ENCODE measurements around the gene TUBGCP2.

TUBGCP2 gene

DNA sequence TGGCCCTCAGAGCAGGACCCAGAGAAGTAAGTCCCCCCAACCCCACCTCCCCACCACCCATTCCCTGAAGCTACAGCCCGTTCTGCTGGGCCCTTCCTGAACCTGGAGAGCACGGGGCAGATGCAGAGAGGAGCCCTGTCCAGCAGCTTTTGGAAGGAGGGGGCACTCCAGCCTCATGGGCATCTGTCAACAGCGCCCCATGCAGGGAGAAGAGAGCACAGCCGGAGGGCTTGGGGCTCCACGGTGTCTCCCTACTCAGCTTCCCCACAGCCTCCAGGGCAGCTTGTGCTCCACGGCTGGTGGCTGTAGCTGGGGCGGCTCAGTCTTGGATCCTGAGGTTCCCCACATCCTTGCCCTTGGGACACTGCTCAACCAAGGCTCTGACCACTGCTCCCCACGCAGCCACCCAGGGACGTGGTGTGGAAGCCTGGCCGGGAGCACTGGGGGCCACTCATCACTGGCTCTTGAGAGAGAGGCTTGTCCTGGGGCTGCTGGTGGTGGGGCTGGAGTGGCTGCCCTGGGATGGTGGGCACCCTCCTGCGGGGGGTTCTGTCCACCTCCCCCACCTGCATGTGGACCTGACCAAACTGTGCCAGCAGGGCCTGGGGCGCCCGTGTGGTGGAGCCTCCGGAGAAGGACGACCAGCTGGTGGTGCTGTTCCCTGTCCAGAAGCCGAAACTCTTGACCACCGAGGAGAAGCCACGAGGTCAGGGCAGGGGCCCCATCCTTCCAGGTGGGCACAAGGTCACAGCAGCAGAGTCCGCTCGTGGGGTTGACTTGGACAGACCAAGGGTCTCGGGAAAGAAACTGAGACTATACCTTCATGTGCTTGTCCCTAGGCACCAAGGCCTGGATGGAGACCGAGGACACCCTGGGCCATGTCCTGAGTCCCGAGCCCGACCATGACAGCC, 43.0 kb upstream of the TUBGCP2 start:
- Histone ChIP-seq H3K9me3 (ENCODE audit: insufficient read depth, low read depth, low read length) (no peaks in the 10 kb centered on the region), H3K9ac (ENCODE audit: low read depth, low read length) (no peak overlapping the region), H3K27ac (ENCODE audit: low read length) (no peak overlapping the region), H3K27me3 (ENCODE audit: insufficient read depth, low read length) (no peaks in the 10 kb centered on the region), H3K4me3 (ENCODE audit: low read length) (no peak overlapping the region), H3K4me1 (ENCODE audit: insufficient read depth, low read length) (no peaks in the 10 kb centered on the region), H3K36me3 (ENCODE audit: insufficient read depth, low read depth, low read length) (no peaks in the 10 kb centered on the region)

- Histone ChIP-seq H3K9ac (ENCODE audit: low read depth, low read length) (no peak overlapping the region), H3K27ac (ENCODE audit: low read length) (no peak overlapping the region), H3K4me1 (ENCODE audit: insufficient read depth, low read length) (no peaks in the 10 kb centered on the region), H3K27me3 (ENCODE audit: insufficient read depth, low read length) (no peaks in the 10 kb centered on the region), H3K36me3 (ENCODE audit: insufficient read depth, low read depth, low read length) (no peaks in the 10 kb centered on the region), H3K4me3 (ENCODE audit: low read length) (no peak overlapping the region), H3K9me3 (ENCODE audit: insufficient read depth, low read depth, low read length) (no peaks in the 10 kb centered on the region)
Measured at GRCh38 chr10:133350950-133351329, 42.3 kb upstream of the TUBGCP2 start.

DNA sequence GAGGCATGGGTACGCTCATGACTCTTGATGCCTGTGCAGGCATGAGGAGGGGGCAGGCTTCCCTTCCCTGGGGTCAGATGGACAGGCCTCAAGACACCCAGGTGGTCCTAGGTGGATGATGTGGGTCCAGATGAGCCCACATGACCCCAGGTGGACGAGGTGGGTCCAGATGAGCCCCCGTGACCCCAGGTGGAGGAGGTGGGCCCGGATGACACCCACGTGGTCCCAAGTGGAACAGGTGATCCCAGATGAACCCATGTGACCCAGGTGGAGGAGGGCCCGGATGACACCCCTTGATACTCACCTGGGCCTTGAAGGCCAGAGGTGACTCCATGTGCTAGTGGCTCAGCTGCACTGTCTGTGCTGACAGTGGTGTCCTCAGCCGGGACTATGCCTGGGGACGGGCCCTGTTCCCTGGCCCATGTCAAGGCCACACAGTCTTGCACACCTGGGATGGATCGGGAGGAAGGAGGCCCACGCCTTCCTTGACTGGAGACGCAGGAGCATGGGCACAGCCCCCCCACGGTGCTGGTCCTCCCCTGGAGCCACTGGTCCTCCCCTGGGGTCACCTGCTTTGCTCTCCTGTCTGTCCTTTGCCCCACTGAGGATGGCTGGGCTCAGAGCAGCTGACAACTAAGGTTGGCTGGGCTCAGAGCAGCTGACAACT, 41.7 kb upstream of the TUBGCP2 start:
- H3K9me3 ChIP-seq (ENCODE audit: insufficient read depth, low read depth, low read length), result no peaks in the 10 kb centered on the region
- no peaks in the 10 kb centered on the region for H3K36me3 ChIP-seq (ENCODE audit: insufficient read depth, low read depth, low read length)
- no peak overlapping the region for H3K4me3 ChIP-seq (ENCODE audit: low read length)
- no peak overlapping the region for H3K27ac ChIP-seq (ENCODE audit: low read length)
- H3K9ac ChIP-seq (ENCODE audit: low read depth, low read length), result no peak overlapping the region
- no peaks in the 10 kb centered on the region for H3K4me1 ChIP-seq (ENCODE audit: insufficient read depth, low read length)
- no peaks in the 10 kb centered on the region for H3K27me3 ChIP-seq (ENCODE audit: insufficient read depth, low read length)

DNA sequence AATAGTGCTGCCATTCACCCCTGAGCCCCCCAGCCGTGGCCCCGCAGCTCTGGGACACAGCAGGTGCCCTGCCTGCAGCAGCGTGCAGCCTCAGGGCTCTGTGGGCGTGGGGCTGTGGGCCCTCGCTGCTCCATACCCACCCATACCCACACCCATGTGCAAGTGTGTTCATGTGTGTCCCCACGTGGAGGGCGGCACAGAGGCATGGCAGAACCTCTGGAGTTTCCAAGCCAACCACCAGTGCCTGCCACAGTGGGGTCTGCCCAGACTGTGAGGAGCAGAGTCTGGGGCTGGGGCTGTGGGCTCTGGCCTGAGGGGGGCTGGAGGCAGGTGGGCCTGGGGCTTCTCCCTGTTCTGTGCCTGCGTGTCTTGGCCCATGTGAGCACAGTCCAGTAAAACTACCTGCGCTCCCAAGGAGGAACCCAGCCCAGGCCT, 40.9 kb upstream of the TUBGCP2 start:
- H3K4me3 ChIP-seq (ENCODE audit: low read length), result no peak overlapping the region
- H3K27me3 ChIP-seq (ENCODE audit: insufficient read depth, low read length), result no peaks in the 10 kb centered on the region
- H3K4me1 ChIP-seq (ENCODE audit: insufficient read depth, low read length), result no peaks in the 10 kb centered on the region
- no peaks in the 10 kb centered on the region for H3K9me3 ChIP-seq (ENCODE audit: insufficient read depth, low read depth, low read length)
- H3K27ac ChIP-seq (ENCODE audit: low read length), result no peak overlapping the region
- no peaks in the 10 kb centered on the region for H3K36me3 ChIP-seq (ENCODE audit: insufficient read depth, low read depth, low read length)
- no peak overlapping the region for H3K9ac ChIP-seq (ENCODE audit: low read depth, low read length)

DNA sequence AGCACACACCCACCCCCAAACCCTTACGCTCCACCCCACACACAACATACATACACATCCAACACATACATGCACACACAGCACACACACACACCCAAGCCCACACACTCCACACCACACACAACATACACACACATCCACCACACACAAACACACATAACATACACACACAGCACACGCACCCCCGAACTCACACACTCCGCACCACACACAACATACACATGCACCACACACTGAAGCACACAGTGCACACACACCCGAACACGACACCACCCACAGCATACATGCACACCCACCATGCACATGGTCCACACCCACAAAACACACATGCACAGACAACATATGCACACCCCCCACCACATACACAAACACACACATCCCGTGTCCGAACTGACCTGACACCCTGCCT, 40.5 kb upstream of the TUBGCP2 start:
- H3K4me1 ChIP-seq (ENCODE audit: insufficient read depth, low read length), result no peaks in the 10 kb centered on the region
- H3K36me3 ChIP-seq (ENCODE audit: insufficient read depth, low read depth, low read length), result no peaks in the 10 kb centered on the region
- H3K27me3 ChIP-seq (ENCODE audit: insufficient read depth, low read length), result no peaks in the 10 kb centered on the region
- H3K9ac ChIP-seq (ENCODE audit: low read depth, low read length), result no peak overlapping the region
- no peaks in the 10 kb centered on the region for H3K9me3 ChIP-seq (ENCODE audit: insufficient read depth, low read depth, low read length)
- H3K4me3 ChIP-seq (ENCODE audit: low read length), result no peak overlapping the region
- H3K27ac ChIP-seq (ENCODE audit: low read length), result no peak overlapping the region

GRCh38 chr10:133347710-133348517, 39.2 kb upstream of the TUBGCP2 start:
- Histone ChIP-seq H3K4me1 (ENCODE audit: insufficient read depth, low read length) (no peaks in the 10 kb centered on the region), H3K36me3 (ENCODE audit: insufficient read depth, low read depth, low read length) (no peaks in the 10 kb centered on the region), H3K4me3 (ENCODE audit: low read length) (no peak overlapping the region), H3K9me3 (ENCODE audit: insufficient read depth, low read depth, low read length) (no peaks in the 10 kb centered on the region), H3K9ac (ENCODE audit: low read depth, low read length) (no peak overlapping the region), H3K27me3 (ENCODE audit: insufficient read depth, low read length) (peaks cover 6% of the 10 kb centered on the region; the same call in 1 of the 2 replicates), H3K27ac (ENCODE audit: low read length) (no peak overlapping the region)

DNA sequence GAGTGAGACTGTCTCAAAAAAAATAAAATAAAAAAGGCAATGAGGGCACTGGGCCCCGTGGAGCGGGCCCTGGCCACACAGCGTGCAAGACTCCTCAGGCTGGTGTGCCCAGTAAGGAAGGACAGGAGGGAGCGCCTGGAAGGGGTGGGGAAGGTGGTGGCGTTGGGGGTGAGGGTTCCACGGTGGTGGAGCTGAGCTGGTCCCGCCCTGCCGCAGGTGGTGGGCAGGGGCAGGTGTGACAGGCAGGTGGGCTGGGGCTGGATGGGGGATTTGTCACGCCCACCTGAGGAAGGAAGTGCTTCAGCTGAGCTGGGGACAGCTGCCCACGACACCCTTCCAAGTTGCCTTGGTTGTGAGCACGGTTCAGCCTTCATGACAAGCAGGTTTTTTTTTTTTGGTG, 37.7 kb upstream of the TUBGCP2 start:
- H3K4me1 ChIP-seq (ENCODE audit: insufficient read depth, low read length), result no peaks in the 10 kb centered on the region
- peaks cover 6% of the 10 kb centered on the region; the same call in 1 of the 2 replicates for H3K27me3 ChIP-seq (ENCODE audit: insufficient read depth, low read length)
- H3K27ac ChIP-seq (ENCODE audit: low read length), result no peak overlapping the region
- no peaks in the 10 kb centered on the region for H3K9me3 ChIP-seq (ENCODE audit: insufficient read depth, low read depth, low read length)
- no peaks in the 10 kb centered on the region for H3K36me3 ChIP-seq (ENCODE audit: insufficient read depth, low read depth, low read length)
- no peak overlapping the region for H3K4me3 ChIP-seq (ENCODE audit: low read length)
- H3K9ac ChIP-seq (ENCODE audit: low read depth, low read length), result no peak overlapping the region

- no peaks in the 10 kb centered on the region for H3K36me3 ChIP-seq (ENCODE audit: insufficient read depth, low read depth, low read length)
- no peaks in the 10 kb centered on the region for H3K4me1 ChIP-seq (ENCODE audit: insufficient read depth, low read length)
- H3K9me3 ChIP-seq (ENCODE audit: insufficient read depth, low read depth, low read length), result no peaks in the 10 kb centered on the region
- no peak overlapping the region for H3K27ac ChIP-seq (ENCODE audit: low read length)
- H3K9ac ChIP-seq (ENCODE audit: low read depth, low read length), result no peak overlapping the region
- H3K4me3 ChIP-seq (ENCODE audit: low read length), result no peak overlapping the region
- H3K27me3 ChIP-seq (ENCODE audit: insufficient read depth, low read length), result peaks cover 6% of the 10 kb centered on the region; the same call in 1 of the 2 replicates
Measured at GRCh38 chr10:133344236-133344635, 35.6 kb upstream of the TUBGCP2 start.

- Histone ChIP-seq H3K27me3 (ENCODE audit: insufficient read depth, low read length) (peaks cover 11% of the 10 kb centered on the region; the same call in 1 of the 2 replicates), H3K36me3 (ENCODE audit: insufficient read depth, low read depth, low read length) (no peaks in the 10 kb centered on the region), H3K27ac (ENCODE audit: low read length) (no peak overlapping the region), H3K4me3 (ENCODE audit: low read length) (no peak overlapping the region), H3K4me1 (ENCODE audit: insufficient read depth, low read length) (no peaks in the 10 kb centered on the region), H3K9me3 (ENCODE audit: insufficient read depth, low read depth, low read length) (no peaks in the 10 kb centered on the region), H3K9ac (ENCODE audit: low read depth, low read length) (no peak overlapping the region)
Measured at GRCh38 chr10:133343558-133343957, 34.9 kb upstream of the TUBGCP2 start.

DNA sequence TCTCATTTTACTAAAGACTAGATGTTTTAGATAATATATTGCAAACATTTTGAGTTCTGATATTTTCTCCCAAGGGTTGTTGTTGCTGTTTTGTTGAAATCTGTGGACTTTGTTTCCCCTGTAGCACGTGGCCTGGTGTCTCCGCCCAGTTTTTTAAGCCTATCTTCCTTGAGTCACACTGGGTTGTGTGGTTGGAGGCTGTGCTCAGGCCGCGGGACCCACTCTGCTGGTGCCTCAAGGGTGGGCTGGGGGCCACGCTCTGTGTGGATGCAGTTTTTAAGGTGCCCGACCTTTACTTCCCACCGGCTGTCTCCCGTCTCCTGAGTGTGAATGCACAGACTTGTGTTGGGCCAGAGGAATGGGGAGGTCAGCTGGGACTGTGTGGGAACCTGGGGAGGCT, 34.3 kb upstream of the TUBGCP2 start:
- no peak overlapping the region for H3K4me3 ChIP-seq (ENCODE audit: low read length)
- no peaks in the 10 kb centered on the region for H3K36me3 ChIP-seq (ENCODE audit: insufficient read depth, low read depth, low read length)
- no peaks in the 10 kb centered on the region for H3K9me3 ChIP-seq (ENCODE audit: insufficient read depth, low read depth, low read length)
- no peak overlapping the region for H3K27ac ChIP-seq (ENCODE audit: low read length)
- H3K4me1 ChIP-seq (ENCODE audit: insufficient read depth, low read length), result no peaks in the 10 kb centered on the region
- H3K27me3 ChIP-seq (ENCODE audit: insufficient read depth, low read length), result peaks cover 17% of the 10 kb centered on the region
- no peak overlapping the region for H3K9ac ChIP-seq (ENCODE audit: low read depth, low read length)

- H3K36me3 ChIP-seq (ENCODE audit: insufficient read depth, low read depth, low read length), result no peaks in the 10 kb centered on the region
Measured at GRCh38 chr10:133341983-133342382, 33.3 kb upstream of the TUBGCP2 start.

More at GRCh38 chr10:133341983-133342382, 33.3 kb upstream of the TUBGCP2 start:
- Histone ChIP-seq H3K4me3 (ENCODE audit: low read length) (no peak overlapping the region), H3K27ac (ENCODE audit: low read length) (no peak overlapping the region), H3K27me3 (ENCODE audit: insufficient read depth, low read length) (peaks cover 26% of the 10 kb centered on the region), H3K4me1 (ENCODE audit: insufficient read depth, low read length) (no peaks in the 10 kb centered on the region), H3K9ac (ENCODE audit: low read depth, low read length) (no peak overlapping the region), H3K9me3 (ENCODE audit: insufficient read depth, low read depth, low read length) (no peaks in the 10 kb centered on the region)
